Keratinocyte (primary cell): Measurements from ENCODE around the gene NLRX1. TPM values are rescaled to one million over a fixed set of nuclear protein-coding genes. Genes with fewer than 3 reads are reported as not detected.

Source experiments
- DNase-seq: peaks from one replicate; pipeline ENCODE4 v3.0.0-alpha.2; 2011; ENCODE audit warnings: low read depth, missing footprints, low spot score
- FAIRE-seq: peaks from 2 replicates; lab custom pipeline; 2011; peaks lifted over from hg19 to GRCh38; lab: Jason Lieb, UNC
- H2AFZ ChIP-seq: 2 replicates; pipeline ENCODE4 v1.6.0; 2012; ENCODE audit warnings: low read length, control low read depth, inconsistent platforms; ENCODE audit not compliant: control insufficient read depth
- H3K27ac ChIP-seq: 2 replicates; pipeline ENCODE4 v1.5.1; 2011; ENCODE audit warnings: low read length; ENCODE audit not compliant: control insufficient read depth, insufficient read depth
- H3K27me3 ChIP-seq: 3 replicates; pipeline ENCODE4 v1.6.0; 2011; ENCODE audit warnings: low read length; ENCODE audit not compliant: control insufficient read depth, insufficient read depth; ENCODE audit errors: extremely low read depth
- H3K36me3 ChIP-seq, 2 experiments: 2 replicates in 1 of 2; 3 replicates in 1 of 2; pipeline ENCODE4 v1.5.1; 2011; ENCODE audit warnings: low read length in 2 of 2, mild to moderate bottlenecking in 1 of 2; ENCODE audit not compliant: control insufficient read depth in 2 of 2, insufficient read depth in 2 of 2; ENCODE audit errors: extremely low read depth in 1 of 2
- H3K4me1 ChIP-seq: 3 replicates; pipeline ENCODE4 v1.5.1; 2011; ENCODE audit warnings: low read length; ENCODE audit not compliant: control insufficient read depth, insufficient read depth; ENCODE audit errors: extremely low read depth
- H3K4me2 ChIP-seq: 3 replicates; pipeline ENCODE4 v1.6.0; 2011; ENCODE audit warnings: low read depth, low read length; ENCODE audit not compliant: control insufficient read depth, insufficient read depth; ENCODE audit errors: extremely low read depth
- H3K4me3 ChIP-seq, 3 experiments: fragments of 200-600 bp in 1 of 3; sonication (generic) in 1 of 3; 2 replicates in 2 of 3; 3 replicates in 1 of 3; pipeline ENCODE4 v1.5.1; 2011 to 2016; ENCODE audit warnings: low read length in 3 of 3, mild to moderate bottlenecking in 3 of 3, control low read depth in 2 of 3, inconsistent platforms in 1 of 3, low read depth in 1 of 3, mixed read lengths in 1 of 3, mixed run types in 1 of 3, moderate library complexity in 1 of 3; ENCODE audit not compliant: control insufficient read depth in 2 of 3, insufficient read depth in 2 of 3; ENCODE audit errors: extremely low read depth in 1 of 3
- H3K79me2 ChIP-seq: 2 replicates; pipeline ENCODE4 v1.6.0; 2012; ENCODE audit warnings: low read length; ENCODE audit not compliant: control insufficient read depth, insufficient read depth
- H3K9ac ChIP-seq: 3 replicates; pipeline ENCODE4 v1.6.0; 2011; ENCODE audit warnings: low read length; ENCODE audit not compliant: control insufficient read depth, insufficient read depth; ENCODE audit errors: extremely low read depth
- H3K9me1 ChIP-seq: 3 replicates; pipeline ENCODE4 v1.6.0; 2011; ENCODE audit warnings: low read length; ENCODE audit not compliant: control insufficient read depth, insufficient read depth; ENCODE audit errors: extremely low read depth
- H3K9me3 ChIP-seq: 2 replicates; pipeline ENCODE4 v1.5.1; 2012; ENCODE audit warnings: low read depth, low read length; ENCODE audit not compliant: control insufficient read depth
- H4K20me1 ChIP-seq: 3 replicates; pipeline ENCODE4 v1.6.0; 2011; ENCODE audit warnings: low read length; ENCODE audit not compliant: control insufficient read depth, insufficient read depth; ENCODE audit errors: extremely low read depth
- CTCF ChIP-seq, 3 experiments: IDR thresholded peaks in 1 of 3; conservative IDR thresholded peaks in 1 of 3; optimal IDR thresholded peaks in 1 of 3; 2 replicates in 2 of 3; 3 replicates in 1 of 3; pipeline versions ENCODE3 to v1.5.1; 2011; ENCODE audit warnings: low read length in 3 of 3, mild to moderate bottlenecking in 3 of 3, moderate library complexity in 2 of 3, control low read depth in 1 of 3, inconsistent platforms in 1 of 3; ENCODE audit not compliant: insufficient read depth in 2 of 3; ENCODE audit errors: extremely low read depth in 1 of 3
- EZH2 ChIP-seq: IDR thresholded peaks from one replicate; pipeline ENCODE4 v1.6.1; 2012; ENCODE audit warnings: inconsistent platforms, mild to moderate bottlenecking, low read length, moderate library complexity
- dilution Hi-C: fragments of 300-500 bp; cut with MboI; formaldehyde crosslinking; loops from one replicate; pipeline ENCODE4 v1.7.0; 2020; ENCODE audit warnings: low sequenced_read_pairs; ENCODE audit not compliant: extremely low pct_ligation_motif_present
- polyA plus RNA-seq, 5 experiments: library from polyadenylated mRNA; depleted of rRNA in 3 of 5; stranded (reverse) in 3 of 5; stranded (forward) in 1 of 5; unstranded in 1 of 5; fragments of >200 nt; gene quantifications; 1 replicate in 1 of 5; 2 replicates in 3 of 5; 3 replicates in 1 of 5; pipeline versions ENCODE4 v1.2.1 to v1.2.3, GENCODE V29; 2011 to 2012; ENCODE audit warnings: missing spikeins in 2 of 5, low read depth in 1 of 5, low replicate concordance in 1 of 5

The NLRX1 gene
- polyA plus RNA-seq, 1 donor (not counting 4 experiments of a cell fraction or from before 2014, with no cell fraction given), result 8.1 TPM

- H3K36me3 ChIP-seq, result no peaks in the 10 kb centered on the region
- peaks cover 32% of the 10 kb centered on the region for H3K27me3 ChIP-seq
- no peak overlapping the region for H3K4me2 ChIP-seq
- TF ChIP-seq CTCF (optimal IDR thresholded peaks at IDR 0.05 in 1 of 3, IDR thresholded peaks at IDR 0.05 in 1 of 3, conservative IDR thresholded peaks at IDR 0.05 in 1 of 3; ENCODE audit: extremely low read depth in 1 of 3, insufficient read depth in 2 of 3, low read length in 3 of 3) (no peak), EZH2 (no peak)
- no peaks in the 10 kb centered on the region for H3K79me2 ChIP-seq
- no peak overlapping the region for H2AFZ ChIP-seq
- no peaks in the 10 kb centered on the region for H4K20me1 ChIP-seq
- dilution Hi-C loops, result no loop called here
- H3K9me1 ChIP-seq, result no peaks in the 10 kb centered on the region
- DNase-seq, result no peak
- H3K9ac ChIP-seq, result no peak overlapping the region
- no peak overlapping the region for H3K27ac ChIP-seq
- no peak for FAIRE-seq
- no peaks in the 10 kb centered on the region for H3K9me3 ChIP-seq
- H3K4me3 ChIP-seq, result no peak overlapping the region
- peaks cover 9% of the 10 kb centered on the region for H3K4me1 ChIP-seq
Observed at GRCh38 chr11:119147604-119148333, 20.8 kb upstream of the NLRX1 start.

- dilution Hi-C loops, result no loop called here
- H3K4me2 ChIP-seq, result peak overlapping the region; percentile 72
- no peak for TF ChIP-seq EZH2
- TF ChIP-seq CTCF (optimal IDR thresholded peaks at IDR 0.05 in 1 of 3, IDR thresholded peaks at IDR 0.05 in 1 of 3, conservative IDR thresholded peaks at IDR 0.05 in 1 of 3; ENCODE audit: extremely low read depth in 1 of 3, insufficient read depth in 2 of 3, low read length in 3 of 3), result no peak
- H2AFZ ChIP-seq, result peak overlapping the region; percentile 65
- H3K27ac ChIP-seq, result no peak overlapping the region
- no peaks in the 10 kb centered on the region for H3K36me3 ChIP-seq
- peaks cover 32% of the 10 kb centered on the region for H3K27me3 ChIP-seq
- H4K20me1 ChIP-seq, result no peaks in the 10 kb centered on the region
- H3K79me2 ChIP-seq, result no peaks in the 10 kb centered on the region
- DNase-seq (no peak), FAIRE-seq (no peak)
- no peaks in the 10 kb centered on the region for H3K9me1 ChIP-seq
- H3K9ac ChIP-seq, result peak overlapping the region; percentile 22
- H3K4me1 ChIP-seq, result peaks cover 9% of the 10 kb centered on the region
- H3K4me3 ChIP-seq, result peak overlapping the region; percentile 53 to 75 (median 66)
- no peaks in the 10 kb centered on the region for H3K9me3 ChIP-seq
Observed at GRCh38 chr11:119148720-119149017, 19.9 kb upstream of the NLRX1 start.
